ENCODE data around the gene ANP32B.
"Not testable (repeated sequence)": the region's sequence is repeated elsewhere in the genome, so short reads cannot be mapped to it uniquely, and the experiment has no call there.

ANP32B gene

DNA sequence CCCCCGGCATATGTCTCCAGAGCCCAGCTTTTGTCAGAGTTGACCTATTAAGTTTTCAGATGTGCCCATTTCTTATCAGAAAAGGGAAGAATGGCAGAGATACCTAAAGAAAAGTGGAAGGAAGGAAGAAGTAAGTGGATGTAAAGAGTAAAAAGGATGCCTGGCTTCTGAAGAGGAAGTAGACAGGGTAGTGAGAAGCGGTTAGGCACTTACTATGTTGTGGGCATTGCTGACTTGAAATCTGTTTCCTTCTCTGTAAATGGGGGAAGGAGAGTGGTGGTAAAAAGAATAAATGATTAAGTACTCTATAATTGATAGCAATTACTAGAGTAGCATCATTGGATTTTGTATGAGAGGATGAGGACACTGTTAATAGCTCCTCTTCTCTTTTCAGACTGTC is 9.9 kb downstream of the ANP32B start:
- no peak for DNase-seq (ENCODE audit: low read depth)

DNA sequence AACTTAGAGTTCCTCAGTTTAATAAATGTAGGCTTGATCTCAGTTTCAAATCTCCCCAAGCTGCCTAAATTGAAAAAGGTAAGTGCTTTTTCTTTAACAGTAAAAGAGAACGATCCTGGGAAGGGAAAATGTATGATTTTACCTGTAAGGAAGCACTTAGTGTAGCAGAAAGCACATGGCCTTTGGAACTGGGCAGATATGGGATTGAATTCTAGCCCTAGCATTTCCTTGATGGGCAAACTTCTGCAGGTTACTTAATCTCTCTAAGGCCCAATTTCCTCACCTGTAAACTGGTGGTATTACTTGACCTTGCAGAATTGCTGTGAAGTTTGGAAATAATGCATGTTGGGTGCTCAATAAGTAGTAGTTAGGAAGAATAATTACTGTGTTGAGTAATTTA is 11.6 kb downstream of the ANP32B start:
- no peak for DNase-seq (ENCODE audit: low read depth)

DNA sequence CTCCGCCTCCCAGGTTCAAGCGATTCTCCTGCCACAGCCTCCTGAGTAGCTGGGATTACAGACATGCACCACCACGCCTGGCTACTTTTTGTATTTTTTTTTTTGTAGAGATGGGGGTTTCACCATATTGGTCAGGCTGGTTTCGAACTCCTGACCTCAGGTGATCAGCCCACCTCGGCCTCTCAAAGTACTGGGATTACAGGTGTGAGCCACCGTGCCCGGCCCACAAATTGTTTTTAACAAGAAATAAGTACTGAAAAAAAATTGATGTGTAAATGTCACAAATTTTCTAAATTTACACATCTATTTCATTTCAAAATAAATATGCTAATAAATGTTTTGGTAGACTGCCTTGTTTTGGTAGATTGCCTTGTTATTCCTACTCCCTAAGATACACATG is 13.5 kb downstream of the ANP32B start:
- not testable (repeated sequence) for DNase-seq (ENCODE audit: low read depth)

DNA sequence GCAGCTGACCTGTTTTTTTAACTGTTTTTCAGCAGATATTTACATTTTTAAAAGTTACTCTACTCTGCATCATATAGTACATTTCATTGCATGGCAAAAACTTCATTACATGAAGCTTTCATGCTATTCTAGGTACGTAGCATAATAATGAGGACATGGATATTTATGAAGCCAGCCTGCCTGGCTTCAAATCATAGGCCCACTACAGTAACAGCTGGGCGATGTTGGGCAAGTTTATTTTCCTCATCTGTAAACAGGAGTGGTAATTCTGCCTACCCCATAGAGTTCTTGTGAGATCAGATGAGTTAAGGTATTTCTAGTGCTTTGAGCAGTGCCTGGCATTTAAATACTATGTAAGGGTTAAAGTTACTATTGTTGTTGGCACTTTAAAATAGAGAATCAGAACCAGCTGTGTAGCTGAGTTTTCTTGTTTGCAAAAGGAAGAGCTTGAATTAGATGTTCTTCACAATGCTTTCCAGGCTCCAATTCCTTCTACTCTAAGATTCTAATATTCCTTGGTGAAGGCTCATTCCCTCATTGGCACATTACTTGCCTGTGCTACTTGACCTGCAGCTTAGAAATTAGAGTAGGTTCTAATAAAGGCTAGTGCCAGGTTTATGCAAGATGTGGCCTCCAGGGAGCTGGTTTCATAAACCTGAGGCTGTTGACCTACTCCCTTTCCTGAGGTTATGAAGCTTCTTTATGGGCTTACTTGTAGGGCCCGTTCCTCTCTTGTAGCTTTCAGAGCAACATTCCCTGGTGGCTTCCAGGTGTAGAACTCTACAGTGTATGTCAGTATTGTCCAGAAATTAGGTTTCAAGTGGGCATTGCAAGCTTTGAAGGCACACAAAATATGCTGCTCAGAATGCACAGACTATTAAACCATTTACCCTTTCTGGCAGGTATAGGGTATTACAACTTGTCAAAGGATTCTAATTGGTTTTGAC is 14.5 kb downstream of the ANP32B start:
- no peak for DNase-seq (ENCODE audit: low read depth)

DNA sequence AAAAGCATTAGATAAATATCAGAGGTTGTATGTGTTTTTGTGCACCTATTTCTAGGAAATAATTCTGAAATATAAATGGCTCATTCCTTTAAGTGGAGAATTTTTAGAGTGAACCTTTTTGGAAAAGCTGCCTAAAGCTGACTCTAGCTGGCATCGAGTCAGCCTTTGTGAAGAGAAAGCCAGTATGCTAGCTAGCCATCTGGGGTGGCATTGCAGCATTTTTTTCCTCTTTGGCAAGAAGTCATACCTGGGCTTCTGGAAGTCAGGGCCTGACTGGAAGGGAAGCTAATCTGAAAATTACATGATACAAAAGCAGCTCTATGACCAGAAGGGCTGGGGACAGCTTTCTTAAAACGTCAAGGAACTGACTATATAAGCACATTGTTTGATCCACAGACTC is 19.7 kb downstream of the ANP32B start:
- no peak for DNase-seq (ENCODE audit: low read depth)

DNA sequence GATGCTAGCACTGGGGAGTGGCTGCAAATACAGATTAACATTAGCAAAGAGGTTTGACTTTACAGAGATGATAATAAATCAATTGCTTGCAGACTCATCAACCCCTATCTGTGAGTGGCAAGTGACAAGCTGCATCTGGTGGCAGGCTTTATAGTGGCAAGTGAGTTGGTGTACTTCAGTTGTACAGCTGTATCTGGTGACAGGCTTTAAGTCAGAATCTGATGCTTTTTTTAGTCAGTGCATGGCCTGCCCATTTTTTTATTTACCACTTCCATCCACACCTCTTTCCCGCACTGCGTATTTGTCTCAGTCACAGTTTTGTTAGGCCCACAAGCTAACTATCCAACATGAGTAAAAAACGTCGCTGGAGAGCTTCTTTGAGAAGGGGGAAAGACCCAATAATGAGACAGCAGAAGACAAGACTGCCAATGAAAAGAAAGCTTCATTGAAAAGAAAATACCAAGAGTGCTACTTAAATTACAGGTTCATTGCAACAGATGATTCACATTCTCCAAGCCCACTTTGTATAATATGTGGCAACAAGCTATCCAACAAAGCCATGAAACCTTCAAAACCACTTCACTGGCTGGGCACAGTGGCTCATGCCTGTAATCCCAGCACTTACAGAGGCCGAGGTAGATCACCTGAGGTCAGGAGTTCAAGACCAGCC is 23.1 kb downstream of the ANP32B start:
- no peak for DNase-seq (ENCODE audit: low read depth)

DNA sequence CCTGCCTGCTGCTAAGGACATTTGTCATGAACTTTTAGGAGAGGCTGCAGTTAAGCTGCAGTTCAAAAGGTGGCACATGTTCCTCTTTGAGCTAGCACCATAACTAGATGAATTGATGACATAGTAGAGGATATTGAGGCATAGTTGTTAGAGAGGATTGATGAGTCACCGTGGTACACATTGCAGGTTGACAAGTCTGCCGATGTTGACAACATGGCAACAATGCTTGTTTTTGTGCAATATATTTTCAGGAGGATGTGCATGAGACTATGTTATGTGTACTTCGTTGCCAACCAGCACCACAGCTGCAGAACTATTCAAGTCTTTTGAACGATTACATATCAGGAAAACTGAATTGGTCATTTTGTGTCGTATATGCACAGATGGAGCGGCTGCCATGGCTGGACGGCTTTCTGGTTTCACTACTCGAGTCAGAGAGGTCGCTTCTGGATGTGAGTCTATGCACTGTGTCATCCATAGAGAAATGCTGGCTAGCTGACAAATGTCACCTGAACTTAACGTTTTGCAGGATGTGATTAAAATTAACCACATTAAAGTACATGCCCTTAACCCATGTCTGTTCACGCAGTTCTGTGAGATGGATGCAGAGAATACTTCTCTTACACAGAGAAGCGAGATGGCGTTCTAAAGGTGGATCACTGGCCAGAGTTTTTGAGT is 24.2 kb downstream of the ANP32B start:
- DNase-seq (ENCODE audit: low read depth) = no peak

DNA sequence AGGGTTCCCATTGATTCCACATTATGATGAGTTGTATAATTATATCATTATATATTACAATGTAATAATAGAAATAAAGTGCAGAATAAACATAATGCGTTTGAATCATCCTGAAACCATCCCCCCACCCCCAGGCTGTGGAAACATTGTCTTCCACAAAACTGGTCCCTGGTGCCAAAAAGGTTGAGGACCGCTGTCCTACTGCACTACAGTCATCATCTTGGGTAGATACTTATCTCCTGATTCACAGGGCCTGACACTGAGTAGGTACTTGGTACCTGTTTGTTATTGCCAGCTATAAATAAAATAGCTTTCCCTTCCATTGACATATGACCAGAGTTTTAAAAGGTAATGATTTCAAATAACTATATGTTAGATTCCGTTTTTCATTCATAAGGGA is 25.6 kb downstream of the ANP32B start:
- DNase-seq (ENCODE audit: low read depth) = no peak

DNA sequence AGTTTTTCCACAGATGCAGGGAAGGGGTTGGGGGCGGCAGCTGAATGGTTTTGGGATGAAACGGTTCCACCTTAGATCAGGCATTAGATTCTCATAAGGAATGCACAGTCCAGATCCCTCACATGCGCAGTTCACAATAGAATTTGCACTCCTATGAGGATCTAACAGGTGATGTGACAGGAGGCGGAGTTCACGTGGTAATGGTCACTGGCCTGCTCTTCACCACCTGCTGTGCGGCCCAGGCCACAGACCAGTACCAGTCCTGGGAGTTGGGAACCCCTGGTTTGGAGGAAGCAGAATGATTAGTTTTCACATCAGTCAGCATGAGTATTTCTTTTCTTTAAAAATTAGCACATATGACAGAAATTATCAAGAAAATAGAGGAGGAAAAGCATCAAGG is 26.3 kb downstream of the ANP32B start:
- no peak for DNase-seq (ENCODE audit: low read depth)

DNA sequence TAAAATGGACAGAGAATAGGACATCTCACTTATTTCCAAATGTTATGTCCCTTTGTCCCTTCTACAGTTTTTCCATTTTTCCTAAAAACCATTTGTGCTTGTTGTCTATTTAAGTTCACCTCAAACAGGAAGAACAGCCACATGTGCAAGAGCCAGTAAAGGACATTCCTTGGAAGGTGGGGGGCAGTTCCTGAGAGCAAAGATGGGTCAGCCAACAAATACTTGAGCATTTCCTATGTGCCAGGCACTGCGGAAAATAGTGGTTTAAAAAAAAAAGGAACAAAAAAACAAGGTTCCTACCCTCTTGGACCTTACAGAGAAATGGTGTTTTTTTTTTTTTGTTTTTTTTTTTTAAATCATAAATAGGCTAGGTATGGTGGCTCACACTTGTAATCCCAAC is 26.8 kb downstream of the ANP32B start:
- DNase-seq (ENCODE audit: low read depth) = no peak

DNA sequence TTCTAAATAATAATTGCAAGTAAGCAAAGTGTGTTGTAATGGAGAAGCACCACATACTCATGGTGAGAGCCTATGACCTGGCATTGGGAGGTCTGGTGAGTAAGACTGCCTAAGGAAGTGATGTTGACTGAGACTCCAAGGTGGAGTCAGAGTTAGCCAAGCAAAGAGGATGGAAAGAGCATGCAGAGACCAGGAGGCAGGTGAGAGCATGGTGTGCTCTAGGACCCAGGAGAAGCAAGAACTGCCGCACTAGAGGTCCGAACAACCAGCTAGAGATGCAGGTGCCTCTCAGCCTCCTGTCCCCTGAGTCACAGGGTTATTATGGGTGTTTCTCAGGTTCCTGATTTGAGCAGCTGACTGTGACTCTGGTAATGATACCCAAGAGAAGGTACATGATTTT is 27.3 kb downstream of the ANP32B start:
- DNase-seq (ENCODE audit: low read depth) = no peak

DNA sequence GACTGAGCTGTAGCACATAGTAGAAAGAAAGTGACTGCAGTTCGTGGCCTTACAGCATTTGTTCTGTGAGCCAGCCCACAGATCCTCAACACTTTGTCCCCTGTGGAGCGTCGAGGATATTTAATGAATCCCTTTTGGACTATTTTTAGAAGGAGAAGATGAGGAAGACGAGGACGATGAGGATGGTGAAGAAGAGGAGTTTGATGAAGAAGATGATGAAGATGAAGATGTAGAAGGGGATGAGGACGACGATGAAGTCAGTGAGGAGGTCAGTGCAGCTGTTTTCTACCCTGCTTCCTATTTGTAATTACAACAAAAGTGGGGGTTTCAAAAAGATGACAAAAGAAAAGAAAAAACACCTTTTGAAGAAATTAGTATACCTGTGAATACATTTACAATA is 28.0 kb downstream of the ANP32B start:
- DNase-seq (ENCODE audit: low read depth) = no peak

DNA sequence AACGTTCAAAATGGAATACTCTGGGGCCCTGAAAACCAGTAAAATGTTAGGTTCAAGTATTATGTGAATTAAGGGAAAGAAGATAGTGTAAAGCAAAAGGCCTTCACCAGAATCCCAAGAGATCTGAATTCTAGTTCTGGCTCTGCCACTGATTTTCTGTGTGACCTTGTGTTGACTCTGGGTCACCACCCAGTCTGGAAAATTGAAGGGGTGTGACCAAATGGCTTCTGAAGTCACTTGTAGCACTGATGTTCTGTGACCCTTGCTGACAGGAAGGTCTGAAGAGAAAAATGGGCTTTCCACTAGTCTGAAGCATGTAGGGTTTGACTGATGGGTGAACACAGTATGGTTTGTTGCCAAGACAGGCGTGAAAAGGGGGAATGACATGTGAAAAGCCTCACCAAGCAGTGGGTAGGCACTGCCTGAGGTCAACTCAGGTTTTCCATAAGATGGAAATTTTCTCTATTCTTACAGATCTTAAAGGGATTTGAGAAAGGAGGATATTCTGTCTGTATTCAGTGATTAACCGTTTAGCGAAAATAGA is 33.1 kb downstream of the ANP32B start:
- DNase-seq (ENCODE audit: low read depth) = no peak

DNA sequence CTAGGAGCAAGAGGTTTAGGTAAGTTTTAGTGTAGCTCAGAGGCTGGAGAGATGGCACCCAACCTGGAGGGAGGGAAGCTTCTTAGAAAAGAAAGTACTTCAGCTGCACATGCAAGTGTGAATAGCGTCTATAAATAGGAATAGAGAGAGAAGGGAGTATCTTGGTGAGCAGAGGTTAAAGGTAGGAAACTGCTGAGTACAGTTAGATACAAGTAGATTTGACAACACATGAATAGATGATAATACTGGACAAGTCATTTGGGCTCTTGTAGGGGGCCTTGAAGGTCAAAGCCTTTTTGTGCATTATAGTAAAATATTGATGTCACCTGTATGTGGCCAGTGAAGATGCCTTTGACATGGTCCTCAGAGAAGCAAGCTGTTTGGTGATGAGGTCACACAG is 34.2 kb downstream of the ANP32B start:
- DNase-seq (ENCODE audit: low read depth) = no peak

DNA sequence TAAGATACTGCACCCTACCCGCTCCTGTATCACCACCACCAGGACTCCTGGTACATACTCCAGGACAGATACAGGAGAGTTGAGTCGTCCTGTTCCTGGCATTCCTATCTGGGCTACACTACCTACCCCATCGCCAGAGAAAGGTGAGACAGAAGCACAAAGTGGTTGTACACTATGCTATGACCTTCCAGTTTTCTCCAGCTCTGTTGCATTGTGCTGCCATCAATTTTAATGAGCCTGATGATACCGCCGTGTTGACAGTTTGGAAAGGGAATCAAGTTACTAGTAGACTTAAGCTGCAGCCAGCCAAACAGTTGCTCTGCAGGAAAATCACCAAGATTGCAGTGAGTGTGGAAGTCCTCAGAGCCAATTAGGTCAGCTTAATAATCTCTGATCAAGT is 35.2 kb downstream of the ANP32B start:
- no peak for DNase-seq (ENCODE audit: low read depth)

DNA sequence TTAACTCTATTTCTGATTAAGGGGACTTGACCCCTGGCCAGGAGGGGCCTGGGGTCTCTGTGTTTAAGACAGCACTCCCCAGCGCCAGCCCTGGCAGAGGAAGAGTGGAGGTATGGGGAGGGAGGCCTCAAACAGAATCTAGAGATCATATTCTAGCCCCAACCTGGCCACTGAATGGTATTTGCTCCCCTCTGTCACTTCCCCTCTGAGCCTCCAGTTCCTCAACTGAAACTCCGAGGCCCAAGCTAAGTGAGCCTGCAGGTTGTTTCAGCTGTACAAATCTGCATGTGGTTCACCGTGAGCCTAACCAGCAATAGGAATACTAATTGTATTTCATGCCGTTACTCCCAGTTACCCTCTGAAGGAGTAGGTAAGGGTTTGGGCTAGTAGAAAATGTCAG is 36.0 kb downstream of the ANP32B start:
- DNase-seq (ENCODE audit: low read depth) = no peak

DNA sequence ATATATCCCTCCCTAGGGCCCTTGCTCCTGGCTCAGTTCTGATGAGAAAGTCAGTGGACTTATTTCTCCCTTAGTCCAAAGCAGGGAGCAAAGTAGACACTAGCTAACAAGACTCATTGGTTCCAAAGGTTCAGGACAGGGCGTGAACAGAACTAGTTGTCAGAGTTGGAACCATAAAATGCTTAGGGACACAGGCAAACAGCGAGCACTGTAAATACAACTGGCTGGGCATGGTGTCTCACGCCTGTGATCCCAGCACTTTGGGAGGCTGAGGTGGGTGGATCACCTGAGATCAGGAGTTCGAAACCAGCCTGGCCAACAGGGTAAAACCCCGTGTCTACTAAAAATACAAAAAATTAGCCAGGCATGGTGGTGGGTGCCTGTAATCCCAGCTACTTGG is 36.7 kb downstream of the ANP32B start:
- DNase-seq (ENCODE audit: low read depth) = not testable (repeated sequence)

DNA sequence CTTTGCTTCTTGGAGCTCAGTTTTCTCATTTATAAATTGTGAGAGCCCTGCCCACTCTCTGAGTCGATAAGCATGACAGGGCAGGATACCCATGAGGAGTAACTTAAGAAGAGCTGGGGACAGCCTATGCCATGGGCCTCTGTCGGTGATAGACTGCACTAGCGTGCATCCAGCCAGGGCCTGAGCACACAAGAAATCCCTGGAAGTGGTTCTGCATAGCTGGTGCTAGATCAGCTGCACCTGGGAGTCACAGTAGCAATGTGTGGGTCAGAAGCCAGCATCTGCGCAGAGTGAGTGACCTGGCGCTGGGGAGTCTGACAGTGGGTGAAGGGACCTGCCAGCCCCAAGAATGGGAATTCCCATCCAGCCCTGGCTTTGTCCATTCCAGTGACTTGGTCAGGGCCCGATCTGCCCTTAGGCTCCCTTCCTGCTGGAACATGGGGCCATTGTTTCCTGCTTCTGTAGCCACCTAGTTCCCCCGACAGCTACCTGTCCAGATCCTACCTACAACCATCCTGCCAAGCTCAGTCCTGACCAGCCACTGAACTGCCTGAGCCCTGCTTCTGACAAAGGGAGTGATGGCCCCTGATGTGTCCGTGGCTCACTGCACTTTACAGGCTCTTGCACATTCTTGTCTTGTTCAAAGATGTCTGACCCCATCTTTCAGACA is 37.5 kb downstream of the ANP32B start:
- DNase-seq (ENCODE audit: low read depth) = no peak

DNA sequence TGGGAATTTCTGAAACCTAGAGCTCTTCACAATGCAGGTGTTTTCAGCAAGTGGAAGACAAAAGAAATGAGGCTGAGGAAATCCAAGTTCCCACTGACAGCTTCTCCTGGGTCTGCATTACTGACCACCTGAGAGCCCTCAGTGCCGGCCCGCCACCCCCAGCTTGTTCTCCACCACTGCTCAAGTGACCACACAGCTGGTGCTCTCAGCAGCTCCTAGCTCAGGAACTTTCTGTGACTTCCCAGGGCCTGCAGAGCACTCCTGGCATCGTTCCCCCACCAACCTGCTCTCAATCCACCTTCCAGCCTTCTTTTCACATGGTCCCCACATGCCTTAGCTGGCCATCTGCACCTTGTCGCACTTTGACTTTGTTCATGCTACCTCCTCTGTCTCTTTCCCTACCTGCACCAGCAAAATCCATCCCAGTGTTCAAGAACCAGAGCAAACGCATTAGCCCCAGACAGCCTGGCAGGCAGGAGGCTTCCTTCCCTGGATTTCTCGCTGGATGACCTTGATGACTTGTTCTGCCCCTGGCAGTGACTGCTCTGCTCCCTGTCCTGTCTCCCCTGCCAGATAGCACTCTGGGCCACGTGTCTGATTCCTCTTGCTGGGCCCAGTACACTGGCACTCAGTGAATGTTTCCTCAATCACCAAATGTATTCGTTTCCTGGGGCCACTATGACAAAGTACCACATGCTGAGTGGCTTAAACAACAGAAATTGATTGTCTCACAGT is 38.3 kb downstream of the ANP32B start:
- DNase-seq (ENCODE audit: low read depth) = no peak

DNA sequence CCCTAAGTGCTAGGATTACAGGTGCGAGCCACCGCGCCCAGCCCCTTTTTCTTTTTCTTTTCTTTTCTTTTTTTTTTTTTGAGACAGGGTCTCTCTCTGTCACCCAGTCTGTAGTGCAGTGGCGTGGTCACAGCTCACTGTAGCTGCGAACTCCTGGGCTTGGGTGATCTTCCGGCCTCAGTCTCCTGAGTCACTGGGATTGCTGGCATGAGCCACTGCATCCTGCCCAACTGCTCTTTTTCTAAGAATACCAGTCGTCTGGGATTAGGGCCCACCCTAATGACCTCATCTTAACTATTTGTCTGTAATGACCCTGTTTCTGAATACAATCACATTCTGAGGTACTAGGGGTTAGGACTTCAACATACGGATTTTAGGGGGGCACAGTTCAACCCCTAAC is 39.3 kb downstream of the ANP32B start:
- DNase-seq (ENCODE audit: low read depth) = no peak

DNA sequence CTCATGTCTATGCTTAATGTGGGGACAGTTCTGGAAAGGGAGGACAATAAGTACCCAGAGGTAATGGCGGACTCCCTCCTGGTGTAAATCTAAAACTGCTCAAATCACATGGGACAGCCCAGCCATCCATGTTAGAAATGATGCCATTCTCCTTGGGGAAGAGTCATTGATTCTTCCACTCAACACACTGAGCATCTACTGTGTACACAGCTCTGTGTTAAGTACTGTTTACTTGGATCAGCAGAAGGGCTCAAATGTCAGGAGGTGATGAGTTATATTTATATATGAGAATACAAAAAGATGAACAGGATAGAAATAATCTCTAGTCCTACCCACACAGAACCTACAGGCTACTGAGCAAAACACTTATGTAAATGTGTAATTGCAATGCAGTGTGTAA is 41.6 kb downstream of the ANP32B start:
- DNase-seq (ENCODE audit: low read depth) = no peak
